Measurements from ENCODE around the gene RMI2. TPM values are rescaled to one million over a fixed set of nuclear protein-coding genes. Genes with fewer than 3 reads are reported as not detected.

The RMI2 gene
- total RNA-seq, 1 donor from 2014 or later, result 0.76 TPM

- ATAC-seq (no peak), DNase-seq (ENCODE audit: missing footprints) (no peak)
- intact Hi-C loops (cut with DNase I), result no loop called here
These were observed 19.7 kb upstream of the RMI2 start for GRCh38 chr16:11325404-11326083.

DNA sequence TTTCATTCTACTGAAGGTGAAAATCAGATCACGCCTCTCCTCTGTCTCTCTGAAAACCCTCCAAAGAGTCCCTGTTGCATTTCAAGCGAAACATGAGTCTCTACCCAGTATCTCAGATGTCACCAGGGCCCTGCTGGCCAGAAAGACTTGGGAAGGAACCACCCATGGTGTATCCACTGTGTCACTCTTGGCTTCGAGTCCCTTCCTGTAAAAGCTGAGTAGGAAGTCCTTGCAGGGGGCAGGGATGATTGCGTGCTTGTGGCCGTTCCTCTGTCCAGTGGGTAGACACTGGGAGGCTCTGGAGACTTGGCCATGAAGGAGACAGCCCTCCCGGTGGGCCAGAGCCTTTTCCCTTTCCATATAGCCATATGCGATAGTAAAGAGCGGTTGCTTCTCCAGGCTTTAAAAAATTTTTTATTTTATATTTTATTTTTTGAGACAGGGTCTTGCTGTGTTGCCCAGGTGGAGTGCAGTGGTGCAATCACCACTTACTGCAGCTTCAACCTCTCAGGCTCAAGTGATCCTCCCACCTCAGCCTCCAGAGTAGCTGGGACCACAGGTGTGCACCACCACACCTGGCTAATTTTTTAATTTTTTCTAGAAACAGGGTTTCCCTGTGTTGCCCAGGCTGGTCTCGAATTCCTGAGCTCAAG lies 19.0 kb upstream of the RMI2 start:
- intact Hi-C loops (cut with DNase I), result no loop called here
- ATAC-seq (no peak), DNase-seq (ENCODE audit: missing footprints) (no peak)

- ATAC-seq (no peak), DNase-seq (ENCODE audit: missing footprints) (no peak)
- intact Hi-C loops (cut with DNase I), result no loop called here
These were observed 18.5 kb upstream of the RMI2 start for GRCh38 chr16:11326737-11327276.

DNA sequence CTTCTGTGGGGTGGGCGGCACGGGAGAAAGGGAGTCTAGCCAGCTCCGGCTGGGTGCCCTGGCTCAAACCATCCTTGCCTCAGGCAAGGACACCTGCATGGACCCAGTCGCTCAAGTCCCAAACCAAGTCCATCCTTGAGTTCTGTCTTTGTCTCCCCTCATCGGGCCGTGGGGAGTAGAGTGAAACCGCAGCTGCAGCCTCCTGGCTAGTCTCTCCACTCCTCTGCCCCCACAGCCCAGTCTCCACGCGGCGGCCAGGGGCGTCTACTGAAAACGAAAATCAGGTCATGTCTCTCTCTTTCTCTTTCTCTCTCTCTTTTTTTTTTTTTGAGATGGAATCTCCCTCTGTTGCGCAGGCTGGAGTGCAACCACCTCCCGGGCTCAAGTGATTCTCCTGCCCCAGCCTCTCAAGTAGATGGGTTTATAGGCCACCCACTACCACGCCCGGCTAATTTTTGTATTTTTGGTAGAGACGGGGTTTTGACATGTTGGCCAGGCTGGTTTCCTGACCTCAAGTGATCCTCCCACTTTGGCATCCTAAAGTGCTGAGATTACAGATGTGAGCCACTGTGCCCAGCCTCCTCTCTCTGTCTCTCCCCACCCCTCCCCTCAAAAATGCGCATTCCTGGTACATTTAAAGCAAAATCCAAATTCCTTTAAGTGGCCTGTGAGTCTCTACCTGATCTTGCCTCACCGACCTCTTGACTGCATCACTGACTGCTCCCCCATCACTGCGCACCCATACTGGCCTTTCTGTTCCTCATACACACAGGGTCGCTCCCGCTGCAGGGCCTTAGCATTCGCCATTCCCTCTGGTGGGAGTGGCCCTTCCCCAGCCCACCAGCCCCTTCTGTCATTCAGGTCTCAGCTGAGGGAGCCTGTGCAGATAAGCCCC lies 17.7 kb upstream of the RMI2 start:
- ATAC-seq (peak; percentile 40), DNase-seq (ENCODE audit: missing footprints) (no peak)

GRCh38 chr16:11328172-11329070 lies 16.8 kb upstream of the RMI2 start:
- intact Hi-C loops (cut with DNase I), result no loop called here
- peak; percentile 84 for DNase-seq (ENCODE audit: missing footprints)
- peak; percentile 88 for ATAC-seq

More for the DNA sequence above, 17.7 kb upstream of the RMI2 start:
- intact Hi-C loops (cut with DNase I), result no loop called here

DNA sequence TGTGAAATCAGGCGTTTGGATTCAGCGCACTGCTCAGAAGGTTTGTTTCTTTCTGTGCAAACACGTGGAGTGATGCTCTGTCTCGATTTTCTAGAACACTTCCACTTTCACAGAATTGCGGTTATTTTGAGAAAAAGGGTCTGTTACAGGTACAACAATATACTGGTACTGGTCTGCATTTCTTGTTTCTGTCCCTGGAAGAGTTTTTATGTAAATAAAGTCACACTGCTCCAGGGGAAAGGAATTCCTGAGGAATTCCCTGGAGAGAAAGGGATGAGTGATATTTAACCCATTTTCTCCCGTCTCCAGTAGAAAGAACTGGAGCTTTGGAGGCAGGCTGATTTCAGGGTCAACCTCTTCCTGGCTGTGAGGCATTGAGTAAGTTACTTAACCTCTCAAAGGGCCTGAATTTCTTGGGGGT lies 16.2 kb upstream of the RMI2 start:
- ATAC-seq (no peak), DNase-seq (ENCODE audit: missing footprints) (no peak)
- intact Hi-C loops (cut with DNase I), result no loop called here

DNA sequence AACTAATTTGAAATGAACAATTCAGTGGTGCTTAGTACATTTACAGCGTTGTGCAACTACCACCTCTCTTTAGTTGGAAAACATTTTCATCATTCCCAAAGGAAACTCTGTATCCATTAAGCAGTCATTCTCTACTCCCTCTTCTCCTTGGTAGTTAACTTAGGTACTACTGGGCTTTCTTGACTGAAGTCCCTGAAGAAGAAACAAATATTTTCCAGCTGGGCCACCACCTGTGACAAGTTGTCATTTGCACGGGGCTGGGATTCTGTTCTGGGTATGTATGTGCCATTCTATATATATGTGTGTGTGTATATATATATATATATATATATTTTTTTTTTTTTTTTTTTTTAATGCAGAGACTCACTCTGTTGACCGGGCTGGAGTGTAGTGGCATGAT lies 15.4 kb upstream of the RMI2 start:
- no peak for ATAC-seq
- intact Hi-C loops (cut with DNase I), result no loop called here

GRCh38 chr16:11330526-11331237 lies 14.6 kb upstream of the RMI2 start:
- intact Hi-C loops (cut with DNase I), result no loop called here
- ATAC-seq, result no peak
- no peak for DNase-seq (ENCODE audit: missing footprints)

More for the DNA sequence above, 15.4 kb upstream of the RMI2 start:
- no peak for DNase-seq (ENCODE audit: missing footprints)

DNA sequence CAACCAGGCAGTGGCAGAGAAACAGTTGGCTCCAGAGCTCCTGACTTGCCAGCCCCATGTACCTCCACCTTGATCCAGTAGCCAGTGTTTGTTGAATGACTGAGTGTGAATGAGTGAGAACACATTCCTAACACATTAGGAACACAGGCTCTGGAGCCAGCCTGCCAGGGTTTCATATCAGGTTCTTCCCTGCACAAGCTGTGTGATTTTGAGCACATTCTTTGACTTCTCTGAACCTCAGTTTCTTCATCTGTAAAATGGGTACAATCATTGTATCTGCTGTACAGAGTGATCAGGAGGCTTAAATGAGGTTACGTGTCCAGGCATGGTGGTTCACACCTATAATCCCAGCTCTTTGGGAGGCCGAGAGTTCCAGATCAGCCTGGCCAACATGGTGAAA lies 13.3 kb upstream of the RMI2 start:
- intact Hi-C loops (cut with DNase I), result no loop called here
- ATAC-seq (no peak), DNase-seq (ENCODE audit: missing footprints) (no peak)

DNA sequence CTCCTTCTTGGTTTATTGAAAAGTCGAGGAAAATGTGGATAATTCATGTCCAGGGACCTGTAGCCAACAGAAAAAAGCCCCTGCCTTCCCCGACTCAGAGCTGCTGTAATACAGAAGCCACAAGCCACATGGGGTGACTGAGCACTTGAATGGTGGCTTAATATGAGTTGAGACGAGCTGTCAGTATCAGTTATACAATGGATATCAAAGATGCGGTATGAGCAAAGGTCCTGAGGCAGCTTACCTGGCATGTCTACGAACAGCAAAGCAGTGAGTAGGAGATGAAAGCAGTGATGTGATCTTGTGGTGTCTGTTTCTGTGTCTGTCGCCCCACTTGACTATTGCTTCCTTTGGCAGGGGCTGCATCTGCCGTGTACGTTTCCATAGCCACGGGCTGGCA lies 12.2 kb upstream of the RMI2 start:
- DNase-seq (ENCODE audit: missing footprints), result no peak
- ATAC-seq, result no peak
- intact Hi-C loops (cut with DNase I), result no loop called here

DNA sequence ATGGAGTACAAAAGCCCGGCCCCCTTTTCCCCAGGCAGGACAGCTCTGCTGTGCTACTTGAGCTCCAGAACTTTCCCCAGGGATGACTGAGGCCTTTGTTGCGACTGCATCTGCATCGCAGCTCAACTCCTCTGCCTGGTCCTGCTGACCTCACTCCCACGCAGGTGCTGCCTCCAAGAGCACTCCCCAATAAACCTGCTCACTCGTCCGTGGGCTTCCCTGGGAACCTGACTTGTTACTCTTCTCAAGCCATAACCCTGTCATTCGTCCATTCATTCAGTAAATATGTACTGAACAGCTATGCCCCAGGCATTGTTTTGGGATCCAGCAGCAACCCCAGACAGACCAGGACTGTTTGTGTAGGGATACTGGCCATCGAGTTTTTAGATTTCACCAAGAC lies 11.6 kb upstream of the RMI2 start:
- ATAC-seq (no peak), DNase-seq (ENCODE audit: missing footprints) (no peak)
- intact Hi-C loops (cut with DNase I), result no loop called here

- no peak for DNase-seq (ENCODE audit: missing footprints)
- no peak for ATAC-seq
- intact Hi-C loops (cut with DNase I), result no loop called here
These were observed 10.3 kb upstream of the RMI2 start for GRCh38 chr16:11334831-11335404.

- no peak for DNase-seq (ENCODE audit: missing footprints)
- intact Hi-C loops (cut with DNase I), result no loop called here
- ATAC-seq, result no peak
These were observed 6.2 kb upstream of the RMI2 start for GRCh38 chr16:11339075-11339474.

- DNase-seq (ENCODE audit: missing footprints), result no peak
- ATAC-seq, result no peak
- intact Hi-C loops (cut with DNase I), result no loop called here
These were observed 4.5 kb upstream of the RMI2 start for GRCh38 chr16:11340710-11341109.

GRCh38 chr16:11341371-11341770 lies 3.9 kb upstream of the RMI2 start:
- intact Hi-C loops (cut with DNase I), result no loop called here
- no peak for DNase-seq (ENCODE audit: missing footprints)
- ATAC-seq, result no peak

- DNase-seq (ENCODE audit: missing footprints) (no peak), ATAC-seq (no peak)
- intact Hi-C loops (cut with DNase I), result no loop called here
These were observed 3.0 kb upstream of the RMI2 start for GRCh38 chr16:11342021-11342855.
